Measurements from ENCODE around the gene CDK5R2. TPM values are rescaled to one million over a fixed set of nuclear protein-coding genes. Genes with fewer than 3 reads are reported as not detected.
"Not testable (repeated sequence)": the region's sequence is repeated elsewhere in the genome, so short reads cannot be mapped to it uniquely, and the experiment has no call there.

Gene CDK5R2
- 0.51 and 2.2 TPM in 2 replicates for total RNA-seq (2014; rRNA removed; shearing (Covaris generic))

- peak; percentile 96 for DNase-seq (ENCODE audit: low spot score)
- in situ Hi-C loops (cut with HindIII; ENCODE audit: low sequenced_read_pairs): no loop called here
Measured at GRCh38 chr2:218959141-218959731, at the start of gene CDK5R2. CDK5R2 (plus strand) TSS chr2:218959666; CDS start chr2:218959821, 155 bp downstream.

- in situ Hi-C loops (cut with HindIII; ENCODE audit: low sequenced_read_pairs): no loop called here
- DNase-seq (ENCODE audit: low spot score): no peak
Measured at GRCh38 chr2:218910741-218911140, 48.7 kb upstream of the CDK5R2 start.

GRCh38 chr2:218920504-218920903 lies 39.0 kb upstream of the CDK5R2 start:
- in situ Hi-C loops (cut with HindIII; ENCODE audit: low sequenced_read_pairs): no loop called here
- no peak for DNase-seq (ENCODE audit: low spot score)

- in situ Hi-C loops (cut with HindIII; ENCODE audit: low sequenced_read_pairs): no loop called here
Measured at GRCh38 chr2:218924757-218925156, 34.7 kb upstream of the CDK5R2 start.

GRCh38 chr2:218925434-218925833 lies 34.0 kb upstream of the CDK5R2 start:
- in situ Hi-C loops (cut with HindIII; ENCODE audit: low sequenced_read_pairs): no loop called here
- DNase-seq (ENCODE audit: low spot score): no peak

More at GRCh38 chr2:218924757-218925156, 34.7 kb upstream of the CDK5R2 start:
- no peak for DNase-seq (ENCODE audit: low spot score)

GRCh38 chr2:218927422-218927821 lies 32.0 kb upstream of the CDK5R2 start:
- no peak for DNase-seq (ENCODE audit: low spot score)

GRCh38 chr2:218927876-218928275 lies 31.6 kb upstream of the CDK5R2 start:
- in situ Hi-C loops (cut with HindIII; ENCODE audit: low sequenced_read_pairs): no loop called here

More at GRCh38 chr2:218927422-218927821, 32.0 kb upstream of the CDK5R2 start:
- in situ Hi-C loops (cut with HindIII; ENCODE audit: low sequenced_read_pairs): no loop called here

GRCh38 chr2:218930488-218930887 lies 29.0 kb upstream of the CDK5R2 start:
- DNase-seq (ENCODE audit: low spot score); in situ Hi-C loops (cut with HindIII; ENCODE audit: low sequenced_read_pairs): not testable (repeated sequence)

More at GRCh38 chr2:218927876-218928275, 31.6 kb upstream of the CDK5R2 start:
- no peak for DNase-seq (ENCODE audit: low spot score)

GRCh38 chr2:218931751-218932150 lies 27.7 kb upstream of the CDK5R2 start:
- in situ Hi-C loops (cut with HindIII; ENCODE audit: low sequenced_read_pairs); DNase-seq (ENCODE audit: low spot score): not testable (repeated sequence)

GRCh38 chr2:218944759-218945404 lies 14.6 kb upstream of the CDK5R2 start:
- in situ Hi-C loops (cut with HindIII; ENCODE audit: low sequenced_read_pairs): no loop called here
- no peak for DNase-seq (ENCODE audit: low spot score)

- DNase-seq (ENCODE audit: low spot score): no peak
- in situ Hi-C loops (cut with HindIII; ENCODE audit: low sequenced_read_pairs): no loop called here
Measured at GRCh38 chr2:218946621-218947020, 12.8 kb upstream of the CDK5R2 start.

GRCh38 chr2:218952160-218952559 lies 7.3 kb upstream of the CDK5R2 start:
- in situ Hi-C loops (cut with HindIII; ENCODE audit: low sequenced_read_pairs): no loop called here
- no peak for DNase-seq (ENCODE audit: low spot score)

GRCh38 chr2:218953366-218953954 lies 6.0 kb upstream of the CDK5R2 start:
- in situ Hi-C loops (cut with HindIII; ENCODE audit: low sequenced_read_pairs): no loop called here
- DNase-seq (ENCODE audit: low spot score): no peak

- DNase-seq (ENCODE audit: low spot score): no peak
- in situ Hi-C loops (cut with HindIII; ENCODE audit: low sequenced_read_pairs): no loop called here
Measured at GRCh38 chr2:218954541-218955300, 4.7 kb upstream of the CDK5R2 start.

- no peak for DNase-seq (ENCODE audit: low spot score)
- in situ Hi-C loops (cut with HindIII; ENCODE audit: low sequenced_read_pairs): no loop called here
Measured at GRCh38 chr2:218956039-218956438, 3.4 kb upstream of the CDK5R2 start.

GRCh38 chr2:218957671-218958070 lies 1.8 kb upstream of the CDK5R2 start:
- in situ Hi-C loops (cut with HindIII; ENCODE audit: low sequenced_read_pairs): no loop called here
- DNase-seq (ENCODE audit: low spot score): no peak

GRCh38 chr2:218958276-218958675 lies 1.2 kb upstream of the CDK5R2 start:
- peak; percentile 6 for DNase-seq (ENCODE audit: low spot score)
- in situ Hi-C loops (cut with HindIII; ENCODE audit: low sequenced_read_pairs): no loop called here

GRCh38 chr2:218959761-218960308 lies 369 bp downstream of the CDK5R2 start:
- peak; percentile 15 for DNase-seq (ENCODE audit: low spot score)
- in situ Hi-C loops (cut with HindIII; ENCODE audit: low sequenced_read_pairs): no loop called here

Data from G401 (cell line).